HEK293 (cell line): ENCODE data around the gene ERCC2.

Experiments
- CTCF ChIA-PET: fragments of 350-600 bp; formaldehyde crosslinking; extraction: SDS; loops from one replicate; lab custom pipeline; 2021; ENCODE audit warnings: antibody characterized with exemption; lab: Yijun Ruan, JAX
- POLR2A ChIA-PET: fragments of 300-600 bp; formaldehyde crosslinking; extraction: SDS; loops from one replicate; lab custom pipeline; 2020; ENCODE audit warnings: antibody characterized with exemption, inconsistent platforms; lab: Yijun Ruan, JAX
- H3K27ac ChIP-seq: fragments of 200-500 bp; sonication (Bioruptor generic); 2 replicates; pipeline ENCODE4 v1.5.1; 2014; ENCODE audit warnings: low read depth, low read length, control low read depth, inconsistent platforms; ENCODE audit errors: extremely low read depth
- H3K36me3 ChIP-seq, 2 experiments: fragments of 200-500 bp in 1 of 2; sonication (Bioruptor generic) in 1 of 2; 1 replicate in 1 of 2; 2 replicates in 1 of 2; pipeline ENCODE4 v1.5.1; 2014 to 2017; ENCODE audit warnings: inconsistent platforms in 2 of 2, low read length in 2 of 2; ENCODE audit not compliant: control insufficient read depth in 2 of 2, insufficient read depth in 1 of 2
- H3K4me1 ChIP-seq: fragments of 200-500 bp; sonication (Bioruptor generic); 2 replicates; pipeline ENCODE4 v1.5.1; 2014; ENCODE audit warnings: mild to moderate bottlenecking, low read length, inconsistent platforms; ENCODE audit not compliant: control insufficient read depth, insufficient read depth
- H3K4me3 ChIP-seq: 2 replicates; pipeline ENCODE4 v1.5.1; 2011; ENCODE audit warnings: low read depth, mild to moderate bottlenecking, control low read depth, low read length, moderate library complexity
- H3K9me3 ChIP-seq: fragments of 200-500 bp; sonication (Bioruptor generic); 2 replicates; pipeline ENCODE4 v1.5.1; 2014; ENCODE audit warnings: low read depth, low read length, inconsistent platforms; ENCODE audit not compliant: control insufficient read depth, insufficient read depth
- ATF2 ChIP-seq: fragments of 450-650 bp; formaldehyde crosslinking; IDR thresholded peaks from 2 replicates; pipeline ENCODE4 v1.5.1; 2016; ENCODE audit warnings: missing biosample characterization, missing genetic modification characterization, low read depth
- EGR2 ChIP-seq: fragments of 450-650 bp; formaldehyde crosslinking; IDR thresholded peaks from 2 replicates; pipeline ENCODE4 v1.5.1; 2016; ENCODE audit warnings: low read depth, missing biosample characterization, missing genetic modification characterization
- MEIS1 ChIP-seq: sonication (generic); formaldehyde crosslinking; IDR thresholded peaks from 2 replicates; pipeline ENCODE4 v1.8.1; 2022; ENCODE audit warnings: missing genetic modification reagents, mild to moderate bottlenecking, borderline replicate concordance
- PATZ1 ChIP-seq: fragments of 450-650 bp; formaldehyde crosslinking; IDR thresholded peaks from 2 replicates; pipeline ENCODE4 v1.5.1; 2016; ENCODE audit warnings: missing biosample characterization, missing genetic modification characterization
- YY2 ChIP-seq: fragments of 450-650 bp; formaldehyde crosslinking; IDR thresholded peaks from 2 replicates; pipeline ENCODE4 v1.5.1; 2016; ENCODE audit warnings: missing biosample characterization, missing genetic modification characterization
- ZBTB17 ChIP-seq: fragments of 450-650 bp; formaldehyde crosslinking; IDR thresholded peaks from 2 replicates; pipeline ENCODE4 v1.5.1; 2016; ENCODE audit warnings: missing biosample characterization, missing genetic modification characterization
- ZFHX2 ChIP-seq: fragments of 450-650 bp; formaldehyde crosslinking; conservative IDR thresholded peaks from 2 replicates; pipeline ENCODE4 v1.5.1; 2016; ENCODE audit warnings: missing biosample characterization, missing genetic modification characterization
- ZNF148 ChIP-seq: fragments of 450-650 bp; formaldehyde crosslinking; IDR thresholded peaks from 2 replicates; pipeline ENCODE4 v1.5.0; 2017; ENCODE audit warnings: missing biosample characterization, missing genetic modification characterization, borderline replicate concordance
- ZNF202 ChIP-seq: fragments of 450-650 bp; formaldehyde crosslinking; IDR thresholded peaks from 2 replicates; pipeline ENCODE4 v1.5.1; 2016; ENCODE audit warnings: missing biosample characterization, missing genetic modification characterization, borderline replicate concordance
- ZNF248 ChIP-seq: fragments of 450-650 bp; formaldehyde crosslinking; IDR thresholded peaks from 2 replicates; pipeline ENCODE4 v1.5.1; 2017; ENCODE audit warnings: missing biosample characterization, missing genetic modification characterization
- ZNF292 ChIP-seq: fragments of 450-650 bp; formaldehyde crosslinking; IDR thresholded peaks from 2 replicates; pipeline ENCODE4 v1.5.1; 2016; ENCODE audit warnings: low read depth, missing biosample characterization, missing genetic modification characterization, borderline replicate concordance
- ZNF335 ChIP-seq: fragments of 450-650 bp; formaldehyde crosslinking; conservative IDR thresholded peaks from 2 replicates; pipeline ENCODE4 v1.5.1; 2016; ENCODE audit warnings: missing biosample characterization, missing genetic modification characterization
- ZNF449 ChIP-seq: fragments of 450-650 bp; formaldehyde crosslinking; IDR thresholded peaks from 2 replicates; pipeline ENCODE4 v1.5.1; 2017; ENCODE audit warnings: missing biosample characterization, mild to moderate bottlenecking, missing genetic modification characterization, moderate library complexity
- ZNF623 ChIP-seq: fragments of 450-650 bp; formaldehyde crosslinking; IDR thresholded peaks from 2 replicates; pipeline ENCODE4 v1.5.1; 2016; ENCODE audit warnings: missing biosample characterization, missing genetic modification characterization
- ZNF645 ChIP-seq: fragments of 450-650 bp; formaldehyde crosslinking; IDR thresholded peaks from 2 replicates; pipeline ENCODE4; 2016; ENCODE audit warnings: missing biosample characterization, missing genetic modification characterization
- ZNF664 ChIP-seq: fragments of 450-650 bp; formaldehyde crosslinking; IDR thresholded peaks from 2 replicates; pipeline ENCODE4 v1.5.1; 2016; ENCODE audit warnings: missing biosample characterization, missing genetic modification characterization
- ZNF692 ChIP-seq: fragments of 450-650 bp; formaldehyde crosslinking; IDR thresholded peaks from 2 replicates; pipeline ENCODE4 v1.5.1; 2016; ENCODE audit warnings: missing biosample characterization, missing genetic modification characterization
- ZNF768 ChIP-seq: fragments of 450-650 bp; formaldehyde crosslinking; IDR thresholded peaks from 2 replicates; pipeline ENCODE4 v1.5.1; 2018; ENCODE audit warnings: missing biosample characterization, mild to moderate bottlenecking, missing genetic modification characterization
- ZNF843 ChIP-seq: fragments of 450-650 bp; formaldehyde crosslinking; IDR thresholded peaks from 2 replicates; pipeline ENCODE4 v1.5.1; 2016; ENCODE audit warnings: missing biosample characterization, missing genetic modification characterization

The ERCC2 gene

GRCh38 chr19:45327404-45328143 lies 42.8 kb downstream of the ERCC2 start:
- H3K27ac ChIP-seq, result no peak overlapping the region
- H3K4me3 ChIP-seq, result no peak overlapping the region
- ChIA-PET POLR2A (no interaction called here), CTCF (interaction anchor here (0.7 to 1.2 kb wide), 2 partner anchors 10 to 26 kb away, joined by 5 read pairs; no protein-coding TSS in a partner anchor)
- H3K9me3 ChIP-seq, result no peaks in the 10 kb centered on the region
- H3K4me1 ChIP-seq, result no peaks in the 10 kb centered on the region
- no peaks in the 10 kb centered on the region for H3K36me3 ChIP-seq
- no peak for TF ChIP-seq YY2 (tag by site-specific recombination)
- peak; percentile 77 for TF ChIP-seq ZNF768 (tag by site-specific recombination)

- H3K4me3 ChIP-seq, result no peak overlapping the region
- H3K4me1 ChIP-seq, result no peaks in the 10 kb centered on the region
- no peaks in the 10 kb centered on the region for H3K36me3 ChIP-seq
- ChIA-PET CTCF (no interaction called here), POLR2A (no interaction called here)
- TF ChIP-seq ZFHX2 (tag by site-specific recombination), result peak; percentile 34
- no peak for TF ChIP-seq ZBTB17 (tag by site-specific recombination)
- peak; percentile 54 for TF ChIP-seq ZNF623 (tag by site-specific recombination)
- TF ChIP-seq EGR2 (tag by site-specific recombination), result 0 out of 2 replicates have a peak, but pooled peaks have one; percentile 20
- TF ChIP-seq ZNF335 (tag by site-specific recombination), result 0 out of 2 replicates have a peak, but pooled peaks have one; percentile 28
- no peak for TF ChIP-seq ZNF692 (tag by site-specific recombination)
- no peak for TF ChIP-seq MEIS1 (CRISPR knock-in tag)
- no peak for TF ChIP-seq ZNF664 (tag by site-specific recombination)
- no peak for TF ChIP-seq ZNF843
- no peak for TF ChIP-seq ATF2 (tag by site-specific recombination)
- TF ChIP-seq PATZ1 (tag by site-specific recombination), result 0 out of 2 replicates have a peak, but pooled peaks have one; percentile 30
- no peak for TF ChIP-seq ZNF202 (tag by site-specific recombination)
- H3K9me3 ChIP-seq, result no peaks in the 10 kb centered on the region
- H3K27ac ChIP-seq, result no peak overlapping the region
These were observed 45.9 kb downstream of the ERCC2 start for GRCh38 chr19:45324349-45324907.

GRCh38 chr19:45323671-45324081 lies 46.7 kb downstream of the ERCC2 start:
- Histone ChIP-seq H3K36me3 (no peaks in the 10 kb centered on the region), H3K9me3 (no peaks in the 10 kb centered on the region), H3K4me1 (no peaks in the 10 kb centered on the region), H3K27ac (no peak overlapping the region), H3K4me3 (no peak overlapping the region)
- ChIA-PET CTCF (interaction anchor here (0.6 kb wide), 1 partner anchor 79 kb away, joined by 3 read pairs; no protein-coding TSS in a partner anchor), POLR2A (no interaction called here)
- no peak for TF ChIP-seq ZNF645 (tag by site-specific recombination)
- no peak for TF ChIP-seq ZNF148 (tag by site-specific recombination)
- TF ChIP-seq ZNF292 (tag by site-specific recombination), result no peak
- TF ChIP-seq ZNF449 (tag by site-specific recombination), result no peak
- no peak for TF ChIP-seq ZNF248 (tag by site-specific recombination)
- no peak for TF ChIP-seq ZBTB17 (tag by site-specific recombination)
